Endodermal cell (in vitro differentiated cells): Measurements from ENCODE around the gene PRSS57. TPM values are rescaled to one million over a fixed set of nuclear protein-coding genes. Genes with fewer than 3 reads are reported as not detected.

Experiments
- DNase-seq: peaks from one replicate; pipeline ENCODE4 v3.0.0-alpha.2; 2017
- H3K27ac ChIP-seq: 2 replicates; pipeline ENCODE4 v1.5.1; 2013; ENCODE audit warnings: mild to moderate bottlenecking, low read depth, low read length, moderate library complexity
- H3K27me3 ChIP-seq: 2 replicates; pipeline ENCODE4 v1.6.1; 2013; ENCODE audit warnings: mild to moderate bottlenecking, low read length, moderate library complexity; ENCODE audit not compliant: insufficient read depth, control insufficient read depth, poor library complexity, severe bottlenecking
- H3K36me3 ChIP-seq: 2 replicates; pipeline ENCODE4 v1.7.0; 2013; ENCODE audit warnings: mild to moderate bottlenecking, low read length, moderate library complexity; ENCODE audit not compliant: control insufficient read depth, insufficient read depth
- H3K4me1 ChIP-seq: one replicate; pipeline ENCODE4 v1.7.0; 2013; ENCODE audit warnings: low read length; ENCODE audit not compliant: control insufficient read depth, insufficient read depth
- H3K4me3 ChIP-seq: 2 replicates; pipeline ENCODE4 v1.5.1; 2013; ENCODE audit warnings: mild to moderate bottlenecking, low read length, moderate library complexity
- H3K9ac ChIP-seq: 2 replicates; pipeline ENCODE4 v1.6.1; 2013; ENCODE audit warnings: mild to moderate bottlenecking, low read length, moderate library complexity; ENCODE audit not compliant: poor library complexity, severe bottlenecking; ENCODE audit errors: extremely low read depth
- H3K9me3 ChIP-seq: 2 replicates; pipeline ENCODE4 v1.6.1; 2013; ENCODE audit warnings: mild to moderate bottlenecking, low read length, moderate library complexity; ENCODE audit not compliant: control insufficient read depth
- H3K27ac Mint-ChIP-seq: 2 replicates; pipeline ENCODE4 v1.8.0; 2020; ENCODE audit warnings: mixed read lengths
- H3K27me3 Mint-ChIP-seq: 2 replicates; pipeline ENCODE4 v1.8.0; 2021; ENCODE audit warnings: mild to moderate bottlenecking, mixed read lengths; ENCODE audit not compliant: insufficient read depth
- H3K36me3 Mint-ChIP-seq: 2 replicates; pipeline ENCODE4 v1.8.0; 2020; ENCODE audit warnings: low read depth, mixed read lengths
- H3K4me1 Mint-ChIP-seq: 2 replicates; pipeline ENCODE4 v1.8.0; 2020; ENCODE audit warnings: mixed read lengths
- H3K4me3 Mint-ChIP-seq: 2 replicates; pipeline ENCODE4 v1.8.0; 2020; ENCODE audit warnings: mild to moderate bottlenecking, moderate library complexity, mixed read lengths
- H3K9me3 Mint-ChIP-seq: 2 replicates; pipeline ENCODE4 v1.8.0; 2020; ENCODE audit warnings: mild to moderate bottlenecking, mixed read lengths
- CTCF ChIP-seq: fragments of 200-600 bp; sonication (generic); conservative IDR thresholded peaks from 2 replicates; pipeline ENCODE4 v1.5.0; 2021; ENCODE audit warnings: antibody characterized with exemption, mild to moderate bottlenecking
- WGBS, 2 experiments: methylation state at CpG; one replicate each; pipeline versions ENCODE4 v1.1.5 to v1.1.7; 2013; ENCODE audit warnings: missing lambda C conversion rate in 2 of 2, mixed read lengths in 1 of 2; ENCODE audit not compliant: insufficient coverage in 1 of 2, insufficient read length in 1 of 2; 5-methylcytosine and 5-hydroxymethylcytosine counted together
- total RNA-seq, 2 donors: library from RNA; stranded (reverse); fragmentation: NEBNext Ultra II Directional in 1 of 2; extraction: Animal tissue kit (Norgen Biotek cat#: 25700) in 1 of 2; gene quantifications; 2 replicates in 1 of 2; 3 replicates in 1 of 2; pipeline ENCODE4 v1.2.1, GENCODE V29; 2021

Gene PRSS57
- total RNA-seq, 2 donors from 2014 or later: not detected

DNA sequence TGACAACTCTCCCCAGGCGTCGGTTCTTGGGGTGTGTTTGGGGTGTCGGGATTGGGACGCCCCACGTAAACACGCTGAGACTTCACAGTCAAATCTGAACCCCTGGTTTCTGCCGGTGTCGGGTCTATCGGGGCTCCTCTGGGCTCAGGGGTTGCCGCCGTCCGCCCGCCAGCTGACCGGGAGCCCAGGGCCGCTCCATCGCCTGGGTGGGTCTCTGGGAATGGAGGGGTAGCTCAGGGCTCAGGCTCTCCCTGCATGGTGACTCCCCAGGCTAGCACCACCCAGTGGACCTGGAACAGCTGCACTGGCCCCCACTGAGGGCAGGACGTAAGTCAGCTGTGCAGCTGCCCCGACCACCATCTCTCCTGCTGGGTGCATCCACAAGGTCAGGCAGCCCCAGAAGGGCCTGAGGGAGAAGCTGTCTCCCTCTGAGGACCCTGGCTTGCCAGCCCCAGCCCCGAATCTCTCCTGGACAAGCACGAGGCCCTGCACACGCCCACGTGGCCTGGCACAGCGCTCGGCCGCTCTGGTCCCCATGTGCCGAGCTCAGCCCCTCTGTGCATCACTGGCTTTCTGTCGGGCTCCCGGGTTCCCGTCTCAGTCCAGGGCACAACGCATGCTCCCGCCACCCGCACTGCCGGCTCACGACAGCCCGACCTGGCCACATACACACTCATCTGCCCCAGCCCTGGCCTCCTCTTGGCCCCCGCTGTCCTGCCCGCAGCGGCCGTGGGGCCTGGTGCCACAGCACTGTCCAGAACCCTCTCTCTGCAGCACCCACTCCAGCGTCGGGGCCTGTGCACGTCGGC lies 38.3 kb downstream of the PRSS57 start:
- no peak for TF ChIP-seq CTCF
- H3K4me1 Mint-ChIP-seq: peaks cover 16% of the 10 kb centered on the region

GRCh38 chr19:655691-656090 lies 39.6 kb downstream of the PRSS57 start:
- H3K36me3 Mint-ChIP-seq: peaks cover 5% of the 10 kb centered on the region
- no peaks in the 10 kb centered on the region for H3K9me3 Mint-ChIP-seq
- peak overlapping the region; percentile 44 for H3K27ac Mint-ChIP-seq
- H3K4me3 ChIP-seq: no peak overlapping the region
- H3K4me1 Mint-ChIP-seq: peaks cover 4% of the 10 kb centered on the region
- TF ChIP-seq CTCF: no peak
- WGBS, 2 experiments: 92 to 96% methylated on average over 14 to 17 of the region's 17 CpGs
- H3K27me3 Mint-ChIP-seq: no peaks in the 10 kb centered on the region
- no peak overlapping the region for H3K4me3 Mint-ChIP-seq
- H3K27ac ChIP-seq: no peak overlapping the region
- no peak for DNase-seq
- H3K9ac ChIP-seq: no peak overlapping the region
- no peaks in the 10 kb centered on the region for H3K4me1 ChIP-seq
- H3K36me3 ChIP-seq: peaks cover 15% of the 10 kb centered on the region
- H3K9me3 ChIP-seq: no peaks in the 10 kb centered on the region
- no peaks in the 10 kb centered on the region for H3K27me3 ChIP-seq

More for the DNA sequence above, 38.3 kb downstream of the PRSS57 start:
- DNase-seq: no peak
- 95% methylated on average over 29 to 43 of the region's 43 CpGs for WGBS, 2 experiments
- H3K9ac ChIP-seq: no peak overlapping the region
- no peak overlapping the region for H3K4me3 Mint-ChIP-seq
- no peaks in the 10 kb centered on the region for H3K27me3 Mint-ChIP-seq
- no peaks in the 10 kb centered on the region for H3K27me3 ChIP-seq
- H3K9me3 Mint-ChIP-seq: no peaks in the 10 kb centered on the region
- H3K36me3 Mint-ChIP-seq: peaks cover 3% of the 10 kb centered on the region
- H3K27ac ChIP-seq: no peak overlapping the region
- no peaks in the 10 kb centered on the region for H3K4me1 ChIP-seq
- H3K36me3 ChIP-seq: peaks cover 15% of the 10 kb centered on the region
- H3K4me3 ChIP-seq: no peak overlapping the region
- H3K27ac Mint-ChIP-seq: peak overlapping the region; percentile 52
- H3K9me3 ChIP-seq: no peaks in the 10 kb centered on the region

- no peak for TF ChIP-seq CTCF
- WGBS, 2 experiments: 96 to 97% methylated on average over 13 to 17 of the region's 17 CpGs
- no peak overlapping the region for H3K9ac ChIP-seq
- Mint-ChIP-seq H3K27me3 (no peaks in the 10 kb centered on the region), H3K4me1 (no peaks in the 10 kb centered on the region), H3K36me3 (peaks cover 11% of the 10 kb centered on the region), H3K9me3 (no peaks in the 10 kb centered on the region), H3K4me3 (no peak overlapping the region), H3K27ac (peak overlapping the region; percentile 30)
- H3K9me3 ChIP-seq: no peaks in the 10 kb centered on the region
- H3K36me3 ChIP-seq: peaks cover 15% of the 10 kb centered on the region
- H3K4me3 ChIP-seq: no peak overlapping the region
- no peak overlapping the region for H3K27ac ChIP-seq
- H3K27me3 ChIP-seq: no peaks in the 10 kb centered on the region
- no peaks in the 10 kb centered on the region for H3K4me1 ChIP-seq
- no peak for DNase-seq
These were observed 41.8 kb downstream of the PRSS57 start for GRCh38 chr19:653425-653824.
